Activated CD4-positive, alpha-beta T cell treated with anti-CD3 and anti-CD28 coated beads, Interleukin-2, amount 50 U/mL, for 16 hours (primary cell): ENCODE results near the gene SLC33A1.
A peak's percentile ranks its signal among the peaks of the same experiment; 100 is the strongest.
"Not testable (repeated sequence)": the region's sequence is repeated elsewhere in the genome, so short reads cannot be mapped to it uniquely, and the experiment has no call there.

Experiments
- DNase-seq: peaks from one replicate; pipeline ENCODE4 v3.0.0-alpha.2; 2020

Gene SLC33A1

DNA sequence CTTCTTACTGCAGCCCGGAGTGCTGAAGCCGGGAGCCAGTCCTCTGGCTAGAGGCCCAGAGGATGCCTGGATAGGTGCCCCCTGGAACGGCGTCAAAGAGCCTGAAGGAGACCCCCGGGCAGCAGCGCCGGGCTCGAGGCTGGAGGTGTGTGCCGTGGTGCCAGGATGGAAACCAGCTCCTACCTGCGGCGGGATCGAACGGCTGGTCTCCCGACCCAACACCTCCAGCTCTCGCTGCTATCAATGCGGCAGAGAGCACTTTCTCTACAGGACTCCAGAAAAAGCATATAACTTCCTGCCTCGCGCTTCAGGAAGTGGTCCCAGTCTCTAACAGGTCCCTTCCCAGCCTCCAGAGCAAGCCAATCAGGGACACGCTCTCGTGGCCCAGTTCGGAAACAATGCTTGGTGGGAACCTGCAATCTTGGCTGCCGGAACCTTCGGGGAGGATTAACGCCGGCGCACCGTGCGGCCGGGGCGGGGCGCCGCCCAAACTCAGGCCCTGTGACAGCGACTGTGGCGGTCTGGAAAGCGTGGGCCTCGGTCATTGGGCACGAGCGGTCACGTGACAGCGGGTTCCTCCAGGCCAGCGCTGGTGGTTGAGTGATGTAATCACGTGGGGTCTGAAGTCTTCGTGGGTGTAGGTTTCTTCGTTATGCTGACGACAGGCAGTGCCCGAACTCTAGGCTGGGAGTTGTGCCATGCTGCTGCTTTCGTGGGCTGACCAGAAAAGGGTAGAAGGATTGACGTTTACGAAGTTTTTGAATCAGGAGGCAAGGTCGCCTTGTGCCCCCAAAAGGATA is at the start of gene SLC33A1:
Gene SLC33A1, minus strand, starts transcription at position 287 of the 800 bp plus-strand sequence. CDS start 430 bp downstream, outside the sequence.
- peak; percentile 100 for DNase-seq

GRCh38 chr3:155895379-155895900 is 41.2 kb upstream of the SLC33A1 start:
- no peak for DNase-seq

- no peak for DNase-seq
Measured at GRCh38 chr3:155891321-155891720, 37.1 kb upstream of the SLC33A1 start.

- DNase-seq = no peak
Measured at GRCh38 chr3:155890671-155891190, 36.5 kb upstream of the SLC33A1 start.

DNA sequence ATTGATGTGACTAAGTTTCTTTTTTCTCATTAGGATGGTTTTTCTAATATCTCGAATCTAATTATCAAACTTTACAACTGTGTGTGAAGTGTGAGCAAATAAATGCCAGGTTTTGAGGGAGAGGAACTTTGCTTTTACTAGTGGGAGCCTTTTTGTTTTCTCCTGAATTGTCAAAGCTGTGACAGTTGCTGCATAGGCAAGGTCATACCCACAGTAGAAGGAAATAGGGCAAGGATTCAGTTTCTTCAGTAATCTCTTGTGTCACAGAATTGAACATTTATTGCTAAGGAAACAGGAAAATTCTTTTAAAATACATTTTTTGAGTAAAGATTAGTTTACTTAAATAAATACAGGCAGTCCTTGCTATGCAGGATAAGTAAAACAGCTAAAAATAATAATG is 35.7 kb upstream of the SLC33A1 start:
- DNase-seq = no peak

GRCh38 chr3:155889212-155889611 is 35.0 kb upstream of the SLC33A1 start:
- DNase-seq = no peak

DNA sequence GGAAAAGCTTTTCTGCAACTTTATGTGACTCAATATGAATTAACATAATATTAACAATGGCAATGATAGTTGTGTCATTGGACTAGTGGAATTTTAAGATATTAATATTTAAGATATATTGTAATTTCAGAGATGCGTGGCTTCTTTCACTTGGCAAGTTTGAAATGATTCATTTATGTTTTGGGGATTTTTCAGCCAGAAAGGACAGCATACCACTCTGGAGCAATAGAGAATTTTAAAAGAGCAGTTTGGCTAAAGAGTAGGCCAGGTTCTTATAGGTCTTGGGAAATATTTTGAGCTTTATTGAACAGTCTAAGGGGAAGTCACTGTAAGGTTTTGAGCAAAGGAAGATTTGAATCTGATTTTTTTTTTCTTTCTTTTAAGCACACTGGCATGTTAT is 32.7 kb upstream of the SLC33A1 start:
- no peak for DNase-seq

DNA sequence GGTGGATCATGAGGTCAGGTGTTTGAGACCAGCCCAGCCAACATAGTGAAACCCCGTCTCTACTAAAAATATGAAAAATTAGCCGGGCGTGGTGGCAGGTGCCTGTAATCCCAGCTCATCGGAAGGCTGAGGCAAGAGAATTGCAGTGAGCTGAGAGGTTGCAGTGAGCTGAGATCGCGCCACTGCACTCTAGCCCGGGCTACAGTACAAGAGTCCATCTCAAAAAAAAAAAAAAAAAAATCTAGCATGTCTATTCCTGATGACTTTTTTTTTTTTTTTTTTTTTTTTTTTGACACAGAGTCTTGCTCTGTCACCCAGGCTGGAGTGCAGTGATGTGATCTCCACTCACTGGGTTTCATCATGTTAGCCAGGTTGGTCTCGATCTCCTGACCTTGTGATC is 32.1 kb upstream of the SLC33A1 start:
- DNase-seq = not testable (repeated sequence)

DNA sequence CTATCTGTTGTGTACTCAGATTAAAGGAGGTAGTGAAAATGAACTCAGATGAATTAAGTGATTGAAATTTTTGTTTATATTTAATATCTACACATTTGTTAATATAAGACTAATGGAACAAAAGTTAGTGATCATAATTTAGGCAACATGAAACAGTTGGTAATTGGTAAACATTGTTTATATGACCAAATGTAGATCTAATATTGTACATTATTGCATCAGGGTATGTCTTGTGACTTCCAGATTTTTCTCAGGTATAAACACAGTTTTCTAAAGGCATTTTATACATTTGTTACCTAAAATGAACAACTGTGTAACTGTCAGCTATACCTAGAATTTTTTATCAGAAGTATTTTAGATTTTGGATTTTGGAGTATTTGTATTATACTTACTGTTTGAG is 31.1 kb upstream of the SLC33A1 start:
- no peak for DNase-seq

GRCh38 chr3:155884292-155884691 is 30.1 kb upstream of the SLC33A1 start:
- no peak for DNase-seq

- DNase-seq = no peak
Measured at GRCh38 chr3:155880286-155880685, 26.1 kb upstream of the SLC33A1 start.

DNA sequence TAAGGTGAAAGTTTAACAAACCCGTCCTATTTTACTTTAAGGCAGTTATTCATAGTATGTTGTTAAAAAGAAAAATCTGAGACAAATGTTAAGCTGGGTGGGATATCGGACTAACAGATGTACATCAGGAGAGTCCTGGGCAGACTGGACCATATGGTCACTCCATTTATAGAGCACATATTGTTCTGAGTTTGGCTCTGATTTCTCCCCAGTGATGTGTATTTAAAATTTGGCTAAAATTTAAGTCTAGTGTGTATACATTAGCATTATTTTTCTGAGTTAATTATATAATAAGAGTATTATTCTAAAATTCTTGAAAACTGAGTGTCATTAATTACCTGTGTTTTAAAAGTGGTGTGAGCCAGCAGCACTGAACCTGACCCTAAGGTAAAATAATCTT is 22.3 kb upstream of the SLC33A1 start:
- DNase-seq = no peak

DNA sequence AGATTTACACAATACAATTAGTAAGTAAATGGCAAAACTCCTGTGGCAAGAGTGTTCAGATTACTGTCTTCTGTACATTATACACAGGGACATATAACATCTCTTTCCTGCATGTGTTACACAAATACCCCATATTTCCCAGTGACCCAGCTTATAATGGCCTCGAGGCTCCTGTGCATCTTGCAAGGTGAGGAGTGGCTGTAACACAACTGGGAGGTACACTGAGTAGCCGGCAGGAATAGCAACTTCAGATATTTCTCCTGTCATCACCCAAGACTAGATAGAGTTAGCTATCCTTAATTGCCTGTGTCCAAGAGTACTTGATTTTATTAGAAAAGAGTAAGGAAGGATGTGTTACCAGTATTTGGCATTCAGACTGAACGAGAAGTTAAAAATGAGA is 21.8 kb upstream of the SLC33A1 start:
- no peak for DNase-seq

GRCh38 chr3:155872904-155873646 is 18.8 kb upstream of the SLC33A1 start:
- DNase-seq = no peak

GRCh38 chr3:155871746-155872158 is 17.5 kb upstream of the SLC33A1 start:
- DNase-seq = no peak

DNA sequence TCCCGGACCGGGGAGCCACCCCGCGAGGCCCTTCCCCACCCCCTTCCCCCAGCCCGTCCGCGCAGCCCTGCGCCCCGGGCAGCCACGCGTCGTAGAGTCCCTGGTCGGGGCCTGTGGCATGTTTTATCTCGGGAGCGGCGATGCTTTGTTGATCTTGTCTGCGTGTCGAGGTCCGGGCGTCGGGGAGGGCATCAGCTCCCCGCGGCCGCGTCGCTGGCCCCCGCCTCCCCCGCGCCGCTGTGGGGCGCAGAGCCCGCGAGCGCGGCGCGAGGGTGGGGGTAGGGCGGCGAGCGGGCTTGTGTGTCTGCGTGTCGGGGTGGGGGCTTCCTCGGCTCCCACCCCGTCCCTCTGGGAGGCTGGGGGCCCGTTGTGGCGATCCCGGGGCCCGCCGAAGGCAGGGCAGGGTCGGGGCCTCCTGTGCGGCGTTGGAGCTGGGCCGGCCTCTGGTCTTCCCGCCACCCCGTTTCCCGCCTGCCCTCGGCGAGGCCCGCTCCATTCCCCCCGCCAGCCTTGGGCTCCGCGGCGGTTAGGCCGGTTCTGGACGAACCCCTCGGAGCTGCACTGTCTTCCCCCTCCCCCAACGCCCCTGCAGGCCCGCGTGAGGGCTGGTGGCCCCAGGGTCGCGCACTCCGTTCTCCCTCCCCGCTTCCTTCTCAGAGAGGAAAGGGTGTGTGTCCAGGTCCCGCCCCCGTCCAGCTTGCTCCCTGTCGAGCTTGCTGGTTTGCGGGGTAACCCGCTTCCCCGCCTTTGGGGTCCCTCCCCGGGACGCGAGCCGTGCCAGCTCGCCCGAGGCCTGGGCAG is 16.9 kb upstream of the SLC33A1 start:
- DNase-seq = peak; percentile 52

DNA sequence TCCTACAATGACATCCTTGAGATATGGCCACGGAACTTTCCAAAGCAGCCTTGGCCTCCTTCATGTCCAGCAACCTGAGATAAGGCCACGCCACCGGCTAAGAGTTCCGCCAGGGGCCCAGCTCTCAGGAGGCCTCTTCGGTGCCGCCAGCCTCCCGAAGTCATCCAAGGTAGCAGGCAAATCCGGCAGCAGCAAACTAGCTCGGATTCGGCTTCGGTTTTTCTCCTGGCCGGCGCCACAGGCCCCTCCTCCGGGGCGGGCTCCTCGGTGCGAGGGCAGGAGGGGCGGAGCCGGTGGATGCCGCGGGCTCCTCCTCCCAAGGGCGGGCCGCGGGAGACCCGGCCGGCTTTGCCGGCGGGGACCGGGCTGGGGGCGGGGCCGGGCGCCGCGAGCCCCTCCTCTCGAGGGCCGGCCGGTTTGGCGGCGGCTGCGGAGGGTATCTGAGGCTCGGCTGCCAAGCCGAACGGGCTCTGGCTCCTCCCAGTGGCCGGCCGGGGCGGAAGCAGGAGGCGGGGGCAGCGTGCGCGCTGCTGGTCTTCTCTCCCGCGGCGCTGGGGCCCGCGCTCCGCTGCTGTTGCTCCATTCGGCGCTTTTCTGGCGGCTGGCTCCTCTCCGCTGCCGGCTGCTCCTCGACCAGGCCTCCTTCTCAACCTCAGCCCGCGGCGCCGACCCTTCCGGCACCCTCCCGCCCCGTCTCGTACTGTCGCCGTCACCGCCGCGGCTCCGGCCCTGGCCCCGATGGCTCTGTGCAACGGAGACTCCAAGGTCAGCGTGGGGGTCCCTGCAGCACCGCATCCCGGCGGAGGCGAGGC is 16.1 kb upstream of the SLC33A1 start, which contains the start of gene GMPS:
Gene GMPS, plus strand, starts transcription at position 518 of the 812 bp plus-strand sequence. Its CDS starts 221 bp downstream, at position 739.
- DNase-seq = peak; percentile 96

DNA sequence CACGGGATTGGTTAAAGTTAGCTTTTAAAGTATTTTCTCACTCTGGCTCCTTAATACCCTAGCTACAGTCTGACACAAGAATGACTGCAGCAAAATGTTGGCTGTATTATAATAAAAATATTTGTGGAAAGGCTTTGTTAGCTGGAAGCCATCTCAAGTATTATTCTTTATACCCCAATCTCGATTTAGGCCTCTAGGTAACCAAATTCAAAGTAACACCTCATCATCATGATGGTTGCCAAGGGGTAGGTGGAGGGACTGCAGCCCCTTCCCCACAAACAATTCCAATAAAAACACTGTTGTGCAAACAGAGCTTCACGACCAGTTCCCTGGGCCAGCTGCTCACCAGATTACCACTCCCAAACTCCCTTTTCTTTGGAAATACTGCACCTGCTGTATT is 15.5 kb upstream of the SLC33A1 start:
- no peak for DNase-seq

DNA sequence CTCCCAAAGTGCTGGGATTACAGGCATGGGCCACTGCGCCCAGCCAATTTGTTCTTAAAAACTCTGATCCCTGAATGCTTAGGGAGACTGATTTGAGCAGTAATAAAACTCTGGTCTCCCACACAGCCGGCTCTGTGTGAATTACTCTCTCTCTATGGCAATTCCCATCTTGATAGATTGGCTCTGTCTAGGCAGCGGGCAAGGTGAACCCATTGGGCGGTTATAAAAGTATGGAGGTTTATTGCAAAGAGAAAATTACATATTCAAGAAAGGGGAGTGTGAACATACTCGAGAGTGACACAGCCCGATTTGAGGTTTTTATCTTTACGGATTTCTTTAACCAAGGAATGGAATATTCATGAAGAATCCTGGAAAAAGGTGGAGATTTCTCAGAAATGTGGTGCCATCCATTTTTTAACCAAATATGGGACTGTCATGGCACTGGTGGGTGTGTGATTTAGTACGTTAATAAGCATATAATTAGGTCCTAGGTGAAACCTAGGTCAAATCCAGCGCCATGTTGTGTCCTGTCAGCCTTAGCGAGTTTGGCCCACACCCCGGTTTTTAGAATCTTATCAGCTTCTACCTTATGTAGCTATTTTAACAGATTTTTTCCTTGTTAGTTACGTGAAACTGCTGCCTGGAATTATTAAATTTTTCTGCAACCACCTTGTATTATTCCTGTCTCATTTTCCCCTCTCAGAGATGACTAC is 9.0 kb upstream of the SLC33A1 start:
- no peak for DNase-seq

GRCh38 chr3:155862290-155862982 is 8.2 kb upstream of the SLC33A1 start:
- DNase-seq = peak; percentile 88
